NT2/D1 (cell line): ENCODE data around the gene GRM7.

Experiments
- SUZ12 ChIP-seq: IDR thresholded peaks from 2 replicates; pipeline ENCODE4 v1.6.1; 2011; ENCODE audit not compliant: insufficient read length, insufficient read depth; ENCODE audit errors: extremely low read depth
- YY1 ChIP-seq: IDR thresholded peaks from 2 replicates; pipeline ENCODE4 v1.6.1; 2011; ENCODE audit not compliant: insufficient read length, insufficient read depth

- no peak for TF ChIP-seq SUZ12
- TF ChIP-seq YY1: no peak
Observed at GRCh38 chr3:7581831-7582230, 720.9 kb downstream of the GRM7 start.
